Hepatocyte (in vitro differentiated cells): ENCODE data around the gene ETV3. TPM values are rescaled to one million over a fixed set of nuclear protein-coding genes. Genes with fewer than 3 reads are reported as not detected.

Source experiments
- DNase-seq: peaks from one replicate; pipeline ENCODE4 v3.0.0-alpha.2; 2016; ENCODE audit warnings: low spot score
- H2AFZ ChIP-seq: fragments of 200-600 bp; sonication (generic); 2 replicates; pipeline ENCODE4 v1.6.0; 2016; ENCODE audit warnings: antibody characterized with exemption, mild to moderate bottlenecking
- H3K27ac ChIP-seq: fragments of 200-600 bp; sonication (generic); 2 replicates; pipeline ENCODE4 v1.5.1; 2016; ENCODE audit warnings: mild to moderate bottlenecking
- H3K27me3 ChIP-seq: fragments of 200-600 bp; sonication (generic); 2 replicates; pipeline ENCODE4 v1.6.1; 2016
- H3K36me3 ChIP-seq: fragments of 200-600 bp; sonication (generic); replicated peaks from 2 replicates; pipeline ENCODE4 v1.5.1; 2016; ENCODE audit warnings: low read depth; ENCODE audit not compliant: insufficient read depth
- H3K4me1 ChIP-seq: fragments of 200-600 bp; sonication (generic); 2 replicates; pipeline ENCODE4 v1.5.1; 2016; ENCODE audit warnings: mild to moderate bottlenecking, moderate library complexity; ENCODE audit not compliant: insufficient read depth
- H3K4me2 ChIP-seq: fragments of 200-600 bp; sonication (generic); 2 replicates; pipeline ENCODE4 v1.6.0; 2016
- H3K4me3 ChIP-seq: fragments of 200-600 bp; sonication (generic); 2 replicates; pipeline ENCODE4 v1.5.1; 2016; ENCODE audit warnings: mild to moderate bottlenecking
- H3K79me2 ChIP-seq: fragments of 200-600 bp; sonication (generic); 2 replicates; pipeline ENCODE4 v1.6.0; 2017; ENCODE audit warnings: mild to moderate bottlenecking
- H3K9me2 ChIP-seq: fragments of 200-600 bp; sonication (generic); replicated peaks from 2 replicates; pipeline ENCODE4 v1.6.0; 2017; ENCODE audit warnings: mild to moderate bottlenecking; ENCODE audit not compliant: insufficient read depth
- H3K9me3 ChIP-seq: fragments of 200-600 bp; sonication (generic); 2 replicates; pipeline ENCODE4 v1.5.1; 2016; ENCODE audit warnings: low read depth, mild to moderate bottlenecking
- H4K20me1 ChIP-seq: fragments of 200-600 bp; sonication (generic); 2 replicates; pipeline ENCODE4 v1.6.0; 2016; ENCODE audit warnings: mild to moderate bottlenecking; ENCODE audit not compliant: insufficient read depth, poor library complexity, severe bottlenecking
- EZH2 ChIP-seq: fragments of 200-600 bp; sonication (generic); IDR thresholded peaks from 2 replicates; pipeline ENCODE4 v1.6.1; 2016; ENCODE audit warnings: antibody characterized with exemption, mild to moderate bottlenecking, borderline replicate concordance
- EZH2phosphoT487 ChIP-seq: fragments of 200-600 bp; sonication (generic); IDR thresholded peaks from one replicate; pipeline ENCODE4 v1.6.1; 2018; ENCODE audit warnings: antibody characterized with exemption, mild to moderate bottlenecking, low read depth, moderate library complexity; ENCODE audit not compliant: unreplicated experiment, severe bottlenecking
- WGBS: methylation state at CpG from one replicate; pipeline ENCODE4 v1.1.6; 2016; ENCODE audit warnings: low lambda C conversion rate; ENCODE audit errors: missing lambda C conversion rate; 5-methylcytosine and 5-hydroxymethylcytosine counted together
- polyA plus RNA-seq: library from polyadenylated mRNA; unstranded; fragments of >200 nt; fragmentation: Nextera tagmentation; extraction: Ambion mirVana; gene quantifications from 2 replicates; pipeline ENCODE4 v1.2.1, GENCODE V29; 2016
- total RNA-seq: library from RNA; depleted of rRNA; stranded (reverse); fragments of >200 nt; gene quantifications from 2 replicates; pipeline ENCODE4 v1.2.3, GENCODE V29; 2014
- TF ChIP-seq, protein P1 (sequence below): fragments of 200-600 bp; sonication (generic); IDR thresholded peaks from 2 replicates; pipeline ENCODE4 v1.5.1; 2016; ENCODE audit warnings: antibody characterized with exemption, mild to moderate bottlenecking; ENCODE audit not compliant: poor library complexity

The ETV3 gene
- total and polyA plus RNA-seq, 2 experiments from 2014 or later = 8.4 to 17.6 TPM

GRCh38 chr1:157150631-157151030 is 12.4 kb upstream of the ETV3 start:
- Histone ChIP-seq H3K4me3 (no peak overlapping the region), H4K20me1 (no peaks in the 10 kb centered on the region), H3K27me3 (no peaks in the 10 kb centered on the region), H3K9me2 (no peaks in the 10 kb centered on the region), H3K27ac (no peak overlapping the region), H3K4me2 (no peak overlapping the region), H3K36me3 (no peaks in the 10 kb centered on the region), H2AFZ (no peak overlapping the region), H3K4me1 (peaks cover 16% of the 10 kb centered on the region), H3K9me3 (no peaks in the 10 kb centered on the region), H3K79me2 (no peaks in the 10 kb centered on the region)
- 76% methylated on average over 6 of the region's 6 CpGs for WGBS
- TF ChIP-seq, protein P1, sequence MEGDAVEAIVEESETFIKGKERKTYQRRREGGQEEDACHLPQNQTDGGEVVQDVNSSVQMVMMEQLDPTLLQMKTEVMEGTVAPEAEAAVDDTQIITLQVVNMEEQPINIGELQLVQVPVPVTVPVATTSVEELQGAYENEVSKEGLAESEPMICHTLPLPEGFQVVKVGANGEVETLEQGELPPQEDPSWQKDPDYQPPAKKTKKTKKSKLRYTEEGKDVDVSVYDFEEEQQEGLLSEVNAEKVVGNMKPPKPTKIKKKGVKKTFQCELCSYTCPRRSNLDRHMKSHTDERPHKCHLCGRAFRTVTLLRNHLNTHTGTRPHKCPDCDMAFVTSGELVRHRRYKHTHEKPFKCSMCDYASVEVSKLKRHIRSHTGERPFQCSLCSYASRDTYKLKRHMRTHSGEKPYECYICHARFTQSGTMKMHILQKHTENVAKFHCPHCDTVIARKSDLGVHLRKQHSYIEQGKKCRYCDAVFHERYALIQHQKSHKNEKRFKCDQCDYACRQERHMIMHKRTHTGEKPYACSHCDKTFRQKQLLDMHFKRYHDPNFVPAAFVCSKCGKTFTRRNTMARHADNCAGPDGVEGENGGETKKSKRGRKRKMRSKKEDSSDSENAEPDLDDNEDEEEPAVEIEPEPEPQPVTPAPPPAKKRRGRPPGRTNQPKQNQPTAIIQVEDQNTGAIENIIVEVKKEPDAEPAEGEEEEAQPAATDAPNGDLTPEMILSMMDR = no peak
- no peak for TF ChIP-seq EZH2
- TF ChIP-seq EZH2phosphoT487 = no peak
- DNase-seq = no peak

DNA sequence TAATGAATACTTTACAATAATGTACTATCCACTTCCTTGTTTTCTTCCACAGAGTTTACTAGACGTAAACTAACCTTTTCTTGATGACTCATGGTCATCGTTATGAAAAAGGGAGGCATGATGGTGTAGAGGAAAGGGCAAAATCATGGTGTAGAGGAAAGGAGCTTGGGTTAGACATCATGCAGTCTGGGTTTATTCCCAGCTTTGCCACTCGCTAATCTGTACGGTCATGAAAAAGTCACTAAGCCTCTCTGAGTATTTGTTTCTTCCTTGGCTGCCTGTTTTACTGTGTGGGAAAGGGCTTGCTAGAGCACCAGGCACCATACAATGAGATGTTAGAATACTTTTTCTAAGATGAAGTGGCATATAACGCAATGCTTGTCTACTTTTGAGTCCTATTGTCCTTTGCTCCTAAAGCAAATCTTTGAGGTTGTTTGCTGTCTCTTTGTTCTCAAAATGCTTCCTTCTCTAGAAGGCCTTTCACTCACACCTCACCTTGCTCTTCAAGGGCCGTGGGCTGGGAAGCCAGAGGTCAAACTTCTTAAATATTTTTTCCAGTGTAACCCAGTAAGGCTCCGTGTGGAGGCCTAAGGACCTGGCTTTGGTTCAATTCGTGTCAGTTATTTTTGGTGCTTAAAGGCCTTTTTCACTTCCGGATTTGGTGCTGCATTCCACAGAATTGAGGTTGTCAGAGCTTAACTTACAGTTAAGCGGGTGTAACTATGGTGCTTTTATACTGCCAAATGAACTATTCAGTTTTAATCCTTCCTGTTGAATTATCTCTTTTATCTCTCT is 9.9 kb upstream of the ETV3 start:
- no peaks in the 10 kb centered on the region for H3K36me3 ChIP-seq
- WGBS = 68% methylated on average over 10 of the region's 10 CpGs
- H3K9me2 ChIP-seq = no peaks in the 10 kb centered on the region
- H3K4me3 ChIP-seq = no peak overlapping the region
- no peaks in the 10 kb centered on the region for H3K9me3 ChIP-seq
- H3K27ac ChIP-seq = no peak overlapping the region
- H3K79me2 ChIP-seq = no peaks in the 10 kb centered on the region
- no peak overlapping the region for H3K4me2 ChIP-seq
- no peak for DNase-seq
- TF ChIP-seq, protein P1 = no peak
- TF ChIP-seq EZH2 = no peak
- TF ChIP-seq EZH2phosphoT487 = no peak
- H4K20me1 ChIP-seq = no peaks in the 10 kb centered on the region
- H3K4me1 ChIP-seq = no peaks in the 10 kb centered on the region
- no peaks in the 10 kb centered on the region for H3K27me3 ChIP-seq
- no peak overlapping the region for H2AFZ ChIP-seq

- no peaks in the 10 kb centered on the region for H3K9me2 ChIP-seq
- H2AFZ ChIP-seq = no peak overlapping the region
- no peak overlapping the region for H3K4me3 ChIP-seq
- no peak overlapping the region for H3K4me2 ChIP-seq
- no peaks in the 10 kb centered on the region for H3K4me1 ChIP-seq
- H3K9me3 ChIP-seq = no peaks in the 10 kb centered on the region
- WGBS = 83% methylated on average over 1 of the region's 1 CpG
- H4K20me1 ChIP-seq = no peaks in the 10 kb centered on the region
- H3K27ac ChIP-seq = no peak overlapping the region
- no peaks in the 10 kb centered on the region for H3K79me2 ChIP-seq
- no peaks in the 10 kb centered on the region for H3K36me3 ChIP-seq
- DNase-seq = no peak
- TF ChIP-seq EZH2phosphoT487 = no peak
- TF ChIP-seq, protein P1 = no peak
- TF ChIP-seq EZH2 = no peak
- H3K27me3 ChIP-seq = no peaks in the 10 kb centered on the region
Observed at GRCh38 chr1:157147037-157147436, 8.8 kb upstream of the ETV3 start.
